ENCODE data around the gene PDZK1IP1.

DNA sequence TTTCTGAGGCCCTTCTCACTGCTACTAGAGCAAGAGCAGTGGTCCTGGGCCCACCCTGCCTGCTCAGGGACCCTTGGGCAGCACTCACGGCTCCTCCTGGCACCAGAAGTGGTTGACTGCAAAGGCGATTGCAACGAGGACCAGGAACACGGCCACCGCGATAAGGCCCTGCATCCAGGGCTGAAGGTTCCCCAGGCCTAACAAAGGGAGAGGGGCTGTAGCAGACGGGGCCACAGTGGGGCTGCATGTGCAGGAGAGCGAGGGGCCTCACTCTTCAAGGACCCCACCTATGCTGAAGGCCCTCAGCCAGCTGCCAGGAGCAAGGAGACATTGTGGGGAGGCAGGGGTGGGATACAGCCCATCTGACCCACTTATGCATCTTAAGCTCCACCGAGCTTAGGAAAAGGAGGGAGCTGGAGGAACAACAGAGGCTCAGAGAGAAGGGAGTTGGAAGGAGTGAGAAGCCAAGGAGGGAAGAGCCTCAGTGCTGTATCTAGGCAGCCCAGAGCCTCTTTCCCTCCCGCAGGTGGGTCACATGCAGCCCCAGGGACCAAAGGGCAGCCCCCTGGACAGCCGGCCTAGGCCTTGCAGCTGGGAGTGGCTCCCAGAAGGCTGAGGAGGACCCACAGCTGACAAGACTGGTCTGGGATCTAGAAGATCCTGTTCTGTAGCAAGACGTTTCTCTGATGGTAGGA is 2.5 kb downstream of the PDZK1IP1 start:
- no peak for TF ChIP-seq CTCF (conservative IDR thresholded peaks at IDR 0.05; ENCODE audit: low read depth, low read length)
- TF ChIP-seq EZH2 (IDR thresholded peaks at IDR 0.05; ENCODE audit: borderline replicate concordance, low read depth, low read length, poor library complexity, severe bottlenecking): no peak
